ENCODE results near the gene CST6. TPM values are rescaled to one million over a fixed set of nuclear protein-coding genes. Genes with fewer than 3 reads are reported as not detected.

Gene CST6
- total and polyA plus RNA-seq, 8 donors: 0.18 to 46.5 (median 0.82) TPM

DNA sequence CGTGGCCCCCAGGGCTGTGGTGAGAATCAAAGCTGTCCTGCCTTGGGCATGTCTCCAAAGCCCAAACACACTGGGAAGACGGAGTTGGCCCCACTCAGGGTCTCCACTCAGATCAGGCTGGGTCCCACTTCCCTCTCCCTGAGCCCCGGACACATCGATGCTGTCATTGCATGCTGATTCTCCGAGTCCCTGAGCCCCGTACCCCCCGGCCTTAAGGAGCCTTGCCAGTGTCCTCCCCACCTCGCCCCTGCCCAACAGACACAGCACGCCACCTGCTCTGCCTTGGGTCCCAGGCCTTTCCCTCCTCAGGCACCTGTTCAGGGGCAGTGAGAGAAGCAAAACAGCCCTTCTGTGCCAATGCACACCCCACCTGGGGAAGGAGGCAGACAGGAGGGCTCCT lies 24.5 kb upstream of the CST6 start:
- peaks cover 0 to 10% of the 10 kb centered on the region in 2 donors for H3K36me3 ChIP-seq
- TF ChIP-seq, protein P1, sequence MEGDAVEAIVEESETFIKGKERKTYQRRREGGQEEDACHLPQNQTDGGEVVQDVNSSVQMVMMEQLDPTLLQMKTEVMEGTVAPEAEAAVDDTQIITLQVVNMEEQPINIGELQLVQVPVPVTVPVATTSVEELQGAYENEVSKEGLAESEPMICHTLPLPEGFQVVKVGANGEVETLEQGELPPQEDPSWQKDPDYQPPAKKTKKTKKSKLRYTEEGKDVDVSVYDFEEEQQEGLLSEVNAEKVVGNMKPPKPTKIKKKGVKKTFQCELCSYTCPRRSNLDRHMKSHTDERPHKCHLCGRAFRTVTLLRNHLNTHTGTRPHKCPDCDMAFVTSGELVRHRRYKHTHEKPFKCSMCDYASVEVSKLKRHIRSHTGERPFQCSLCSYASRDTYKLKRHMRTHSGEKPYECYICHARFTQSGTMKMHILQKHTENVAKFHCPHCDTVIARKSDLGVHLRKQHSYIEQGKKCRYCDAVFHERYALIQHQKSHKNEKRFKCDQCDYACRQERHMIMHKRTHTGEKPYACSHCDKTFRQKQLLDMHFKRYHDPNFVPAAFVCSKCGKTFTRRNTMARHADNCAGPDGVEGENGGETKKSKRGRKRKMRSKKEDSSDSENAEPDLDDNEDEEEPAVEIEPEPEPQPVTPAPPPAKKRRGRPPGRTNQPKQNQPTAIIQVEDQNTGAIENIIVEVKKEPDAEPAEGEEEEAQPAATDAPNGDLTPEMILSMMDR (IDR thresholded peaks at IDR 0.05): no peak
- no peaks in the 10 kb centered on the region for H3K27me3 ChIP-seq
- H3K27ac ChIP-seq: no peak overlapping the region
- DNase-seq (no peak), ATAC-seq (no peak)
- H3K9me3 ChIP-seq: no peaks in the 10 kb centered on the region
- peaks cover 0 to 6% of the 10 kb centered on the region in 2 donors for H3K4me1 ChIP-seq
- H3K4me3 ChIP-seq: no peak overlapping the region
- intact Hi-C loops (cut with DNase I): loop anchor here in 1 of 2 donors (10.0 kb wide), 1 partner anchor 103 kb away; the partner anchor contains the start of gene FIBP

DNA sequence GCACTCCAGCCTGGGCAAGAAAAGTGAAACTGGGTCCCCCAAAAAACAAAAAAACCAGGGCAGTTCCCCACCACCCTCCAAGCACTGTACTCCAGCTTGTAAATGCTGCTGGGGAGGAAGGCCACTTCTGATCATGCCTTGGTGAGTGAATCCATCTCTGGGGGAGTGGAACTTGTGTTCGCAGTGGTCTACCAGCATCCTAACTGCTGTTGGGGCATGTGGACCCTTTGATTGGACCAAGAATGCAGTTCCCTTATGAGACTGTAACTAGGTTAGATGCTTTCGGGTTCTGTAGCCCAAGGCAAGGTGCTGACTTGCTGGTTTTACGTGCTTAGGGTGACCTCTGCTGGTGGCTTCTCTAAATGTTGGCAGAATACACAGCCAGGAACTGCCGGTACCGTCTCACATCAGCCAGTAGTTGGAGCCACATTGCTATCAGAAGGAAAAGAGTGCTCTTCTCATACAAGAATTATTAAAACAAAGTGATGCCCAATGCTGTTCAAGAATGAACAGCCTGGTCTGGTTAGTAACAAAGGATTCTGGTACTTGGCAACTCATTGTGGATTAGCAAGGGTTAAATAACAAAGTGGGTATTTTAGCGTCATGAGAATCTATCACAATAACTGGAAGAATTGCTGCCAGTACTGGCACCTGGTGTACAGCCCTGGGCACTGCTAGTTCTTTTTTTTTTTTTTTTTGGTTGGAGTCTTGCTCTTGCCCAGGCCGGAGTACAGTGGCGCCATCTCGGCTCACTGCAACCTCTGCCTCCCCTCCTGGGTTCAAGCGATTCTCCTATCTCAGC lies 22.8 kb upstream of the CST6 start:
- Histone ChIP-seq H3K9me3 (no peaks in the 10 kb centered on the region), H3K27ac (peak overlapping the region in 1 of 2 donors; percentile 53), H3K4me1 (peaks cover 0 to 6% of the 10 kb centered on the region in 2 donors), H3K36me3 (peaks cover 0 to 5% of the 10 kb centered on the region in 2 donors), H3K4me3 (no peak overlapping the region), H3K27me3 (no peaks in the 10 kb centered on the region)
- peak; percentile 100 for ATAC-seq
- TF ChIP-seq, protein P1 (IDR thresholded peaks at IDR 0.05): peak; percentile 81 to 93
- intact Hi-C loops (cut with DNase I): loop anchor here in 1 of 2 donors (10.0 kb wide), 1 partner anchor 104 kb away; the partner anchor contains the start of gene FIBP
- DNase-seq: peak in 3 of 4 donors; percentile 88 to 95 (median 91)

DNA sequence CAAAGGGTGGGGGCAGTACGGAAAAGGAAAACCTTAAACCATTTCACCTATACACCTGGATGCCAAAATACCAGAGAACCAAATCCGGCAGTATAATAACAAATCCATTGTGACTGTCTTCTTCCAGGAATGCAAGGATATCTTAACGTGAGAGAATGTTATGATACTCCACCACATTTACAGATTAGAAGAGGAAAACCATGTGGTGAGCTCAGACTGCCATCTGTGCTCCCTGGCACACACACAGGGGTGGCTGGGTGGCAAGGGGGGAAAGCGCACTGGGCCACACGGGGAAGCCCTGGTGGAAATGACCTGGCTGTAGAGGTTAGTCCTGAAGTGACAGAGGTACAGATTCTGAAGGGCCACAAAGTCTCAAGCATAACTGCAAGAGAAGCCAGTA lies 19.8 kb upstream of the CST6 start:
- H3K27ac ChIP-seq: no peak overlapping the region
- TF ChIP-seq, protein P1 (IDR thresholded peaks at IDR 0.05): no peak
- H3K4me3 ChIP-seq: no peak overlapping the region
- H3K27me3 ChIP-seq: no peaks in the 10 kb centered on the region
- peaks cover 0 to 6% of the 10 kb centered on the region in 2 donors for H3K4me1 ChIP-seq
- no peaks in the 10 kb centered on the region for H3K9me3 ChIP-seq
- intact Hi-C loops (cut with DNase I): no loop called here
- ATAC-seq: no peak
- DNase-seq: no peak
- peaks cover 0 to 16% of the 10 kb centered on the region in 2 donors for H3K36me3 ChIP-seq

- H3K4me3 ChIP-seq: no peak overlapping the region
- peaks cover 8 to 23% of the 10 kb centered on the region in 2 donors for H3K4me1 ChIP-seq
- H3K36me3 ChIP-seq: peaks cover 0 to 45% of the 10 kb centered on the region in 2 donors
- TF ChIP-seq, protein P1 (IDR thresholded peaks at IDR 0.05): no peak
- H3K27ac ChIP-seq: no peak overlapping the region
- H3K9me3 ChIP-seq: no peaks in the 10 kb centered on the region
- ATAC-seq: no peak
- DNase-seq: no peak
- intact Hi-C loops (cut with DNase I): no loop called here
- no peaks in the 10 kb centered on the region for H3K27me3 ChIP-seq
Measured at GRCh38 chr11:65997286-65997685, 14.5 kb upstream of the CST6 start.

GRCh38 chr11:66001942-66002647 lies 9.7 kb upstream of the CST6 start, which contains the start of the genes BANF1 and EIF1AD:
BANF1 (plus strand) TSS chr11:66002503; CDS start chr11:66003251, 748 bp downstream.
EIF1AD (minus strand) TSS chr11:66002157; CDS start chr11:66000389, 1,768 bp downstream.
- ATAC-seq (peak; percentile 95), DNase-seq (peak; percentile 91 to 99 (median 94))
- Histone ChIP-seq H3K9me3 (no peaks in the 10 kb centered on the region), H3K27ac (peak within 1 kb of the TSS; percentile 95 to 97), H3K4me3 (peak within 1 kb of the TSS; percentile 79 to 86), H3K27me3 (no peaks in the 10 kb centered on the region), H3K4me1 (peaks cover 8 to 33% of the 10 kb centered on the region in 2 donors), H3K36me3 (peaks cover 0 to 59% of the 10 kb centered on the region in 2 donors)
- TF ChIP-seq, protein P1 (IDR thresholded peaks at IDR 0.05): no peak
- intact Hi-C loops (cut with DNase I): no loop called here

Measured in left lung (tissue), 10 donors.